Effector memory CD8-positive, alpha-beta T cell (primary cell): ENCODE measurements around the gene SOX8.

ENCODE experiments used
- ATAC-seq: fragments of 150-1000 bp; cut with Tn5 transposase; replicated peaks from 2 replicates; pipeline ENCODE4 v1.10.0; 2021; ENCODE audit warnings: mild to moderate bottlenecking, moderate library complexity
- DNase-seq, 3 experiments: peaks; one replicate each; pipeline ENCODE4 v3.0.0; 2021
- H3K27ac Mint-ChIP-seq, 2 donors: one replicate each; pipeline ENCODE4 v1.8.0; 2022; ENCODE audit warnings: mild to moderate bottlenecking in 2 of 2, mixed read lengths in 2 of 2, moderate library complexity in 2 of 2
- H3K27me3 Mint-ChIP-seq, 2 donors: one replicate each; pipeline ENCODE4 v1.8.0; 2022; ENCODE audit warnings: mixed read lengths in 2 of 2
- H3K36me3 Mint-ChIP-seq: one replicate; pipeline ENCODE4 v1.8.0; 2022; ENCODE audit warnings: mild to moderate bottlenecking, moderate library complexity, mixed read lengths; ENCODE audit not compliant: insufficient read depth
- H3K4me1 Mint-ChIP-seq, 2 donors: one replicate each; pipeline ENCODE4 v1.8.0; 2022; ENCODE audit warnings: low read depth in 2 of 2, mixed read lengths in 2 of 2
- H3K4me3 Mint-ChIP-seq, 2 donors: one replicate each; pipeline ENCODE4 v1.8.0; 2022; ENCODE audit warnings: mild to moderate bottlenecking in 2 of 2, mixed read lengths in 2 of 2, moderate library complexity in 2 of 2
- H3K9me3 Mint-ChIP-seq, 2 donors: one replicate each; pipeline ENCODE4 v1.8.0; 2022; ENCODE audit warnings: mixed read lengths in 2 of 2

SOX8 gene

GRCh38 chr16:1026057-1026783, 44.6 kb downstream of the SOX8 start:
- DNase-seq = no peak
- no peak for ATAC-seq
- Mint-ChIP-seq H3K9me3 (no peaks in the 10 kb centered on the region), H3K27me3 (peaks cover 0 to 30% of the 10 kb centered on the region in 2 donors), H3K27ac (no peak overlapping the region), H3K36me3 (no peaks in the 10 kb centered on the region), H3K4me3 (no peak overlapping the region), H3K4me1 (peaks cover 0 to 2% of the 10 kb centered on the region in 2 donors)

GRCh38 chr16:1026784-1027500, 45.4 kb downstream of the SOX8 start:
- no peak overlapping the region for H3K4me3 Mint-ChIP-seq
- H3K27ac Mint-ChIP-seq = no peak overlapping the region
- H3K4me1 Mint-ChIP-seq = peaks cover 0 to 2% of the 10 kb centered on the region in 2 donors
- no peaks in the 10 kb centered on the region for H3K9me3 Mint-ChIP-seq
- H3K27me3 Mint-ChIP-seq = peaks cover 0 to 30% of the 10 kb centered on the region in 2 donors
- ATAC-seq (no peak), DNase-seq (no peak)
- H3K36me3 Mint-ChIP-seq = no peaks in the 10 kb centered on the region

- peaks cover 0 to 30% of the 10 kb centered on the region in 2 donors for H3K27me3 Mint-ChIP-seq
- no peak for DNase-seq
- no peaks in the 10 kb centered on the region for H3K36me3 Mint-ChIP-seq
- no peaks in the 10 kb centered on the region for H3K9me3 Mint-ChIP-seq
- H3K4me1 Mint-ChIP-seq = peaks cover 0 to 2% of the 10 kb centered on the region in 2 donors
- H3K4me3 Mint-ChIP-seq = no peak overlapping the region
- H3K27ac Mint-ChIP-seq = no peak overlapping the region
- no peak for ATAC-seq
Observed at GRCh38 chr16:1027501-1027815, 45.9 kb downstream of the SOX8 start.

GRCh38 chr16:1028056-1028455, 46.5 kb downstream of the SOX8 start:
- ATAC-seq (no peak), DNase-seq (no peak)
- Mint-ChIP-seq H3K36me3 (no peaks in the 10 kb centered on the region), H3K4me3 (no peak overlapping the region), H3K9me3 (no peaks in the 10 kb centered on the region), H3K27ac (no peak overlapping the region), H3K27me3 (peaks cover 0 to 30% of the 10 kb centered on the region in 2 donors), H3K4me1 (peaks cover 0 to 2% of the 10 kb centered on the region in 2 donors)

- DNase-seq = no peak
Observed at GRCh38 chr16:1028524-1029258, 47.1 kb downstream of the SOX8 start.

GRCh38 chr16:1029259-1029545, 47.6 kb downstream of the SOX8 start:
- peaks cover 0 to 30% of the 10 kb centered on the region in 2 donors for H3K27me3 Mint-ChIP-seq
- H3K4me1 Mint-ChIP-seq = peaks cover 0 to 2% of the 10 kb centered on the region in 2 donors
- H3K4me3 Mint-ChIP-seq = peak overlapping the region; percentile 17 to 18
- no peaks in the 10 kb centered on the region for H3K9me3 Mint-ChIP-seq
- no peak for DNase-seq
- no peaks in the 10 kb centered on the region for H3K36me3 Mint-ChIP-seq
- no peak for ATAC-seq
- no peak overlapping the region for H3K27ac Mint-ChIP-seq

More at GRCh38 chr16:1028524-1029258, 47.1 kb downstream of the SOX8 start:
- peaks cover 0 to 30% of the 10 kb centered on the region in 2 donors for H3K27me3 Mint-ChIP-seq
- no peak for ATAC-seq
- H3K27ac Mint-ChIP-seq = no peak overlapping the region
- no peaks in the 10 kb centered on the region for H3K36me3 Mint-ChIP-seq
- H3K9me3 Mint-ChIP-seq = no peaks in the 10 kb centered on the region
- peak overlapping the region in 1 of 2 donors; percentile 21 for H3K4me3 Mint-ChIP-seq
- H3K4me1 Mint-ChIP-seq = peaks cover 0 to 2% of the 10 kb centered on the region in 2 donors

GRCh38 chr16:1030473-1030901, 48.9 kb downstream of the SOX8 start:
- no peaks in the 10 kb centered on the region for H3K9me3 Mint-ChIP-seq
- no peak overlapping the region for H3K27ac Mint-ChIP-seq
- H3K4me3 Mint-ChIP-seq = no peak overlapping the region
- peaks cover 0 to 2% of the 10 kb centered on the region in 2 donors for H3K4me1 Mint-ChIP-seq
- no peak for ATAC-seq
- H3K27me3 Mint-ChIP-seq = peaks cover 0 to 30% of the 10 kb centered on the region in 2 donors
- no peak for DNase-seq
- H3K36me3 Mint-ChIP-seq = no peaks in the 10 kb centered on the region

GRCh38 chr16:1031666-1032065, 50.1 kb downstream of the SOX8 start:
- Mint-ChIP-seq H3K36me3 (no peaks in the 10 kb centered on the region), H3K4me3 (no peak overlapping the region), H3K9me3 (no peaks in the 10 kb centered on the region), H3K27ac (no peak overlapping the region), H3K27me3 (peaks cover 0 to 26% of the 10 kb centered on the region in 2 donors), H3K4me1 (peaks cover 0 to 2% of the 10 kb centered on the region in 2 donors)
- ATAC-seq = no peak
- no peak for DNase-seq

GRCh38 chr16:1032607-1033006, 51.0 kb downstream of the SOX8 start:
- H3K36me3 Mint-ChIP-seq = no peaks in the 10 kb centered on the region
- H3K9me3 Mint-ChIP-seq = no peaks in the 10 kb centered on the region
- peaks cover 0 to 2% of the 10 kb centered on the region in 2 donors for H3K4me1 Mint-ChIP-seq
- H3K27ac Mint-ChIP-seq = no peak overlapping the region
- DNase-seq = no peak
- no peak overlapping the region for H3K4me3 Mint-ChIP-seq
- H3K27me3 Mint-ChIP-seq = peaks cover 0 to 21% of the 10 kb centered on the region in 2 donors
- ATAC-seq = no peak

- Mint-ChIP-seq H3K36me3 (no peaks in the 10 kb centered on the region), H3K9me3 (no peaks in the 10 kb centered on the region), H3K4me1 (peaks cover 0 to 2% of the 10 kb centered on the region in 2 donors), H3K27me3 (peaks cover 0 to 25% of the 10 kb centered on the region in 2 donors), H3K4me3 (no peak overlapping the region), H3K27ac (no peak overlapping the region)
- DNase-seq (no peak), ATAC-seq (no peak)
Observed at GRCh38 chr16:1033128-1033679, 51.6 kb downstream of the SOX8 start.

- Mint-ChIP-seq H3K9me3 (no peaks in the 10 kb centered on the region), H3K4me1 (peaks cover 0 to under 1% of the 10 kb centered on the region in 2 donors), H3K27ac (no peak overlapping the region), H3K27me3 (peaks cover 0 to 22% of the 10 kb centered on the region in 2 donors), H3K36me3 (no peaks in the 10 kb centered on the region), H3K4me3 (no peak overlapping the region)
- DNase-seq (no peak), ATAC-seq (no peak)
Observed at GRCh38 chr16:1034230-1035065, 52.9 kb downstream of the SOX8 start.

- Mint-ChIP-seq H3K36me3 (no peaks in the 10 kb centered on the region), H3K4me3 (no peak overlapping the region), H3K27me3 (peaks cover 0 to 17% of the 10 kb centered on the region in 2 donors), H3K9me3 (no peaks in the 10 kb centered on the region), H3K27ac (no peak overlapping the region), H3K4me1 (no peaks in the 10 kb centered on the region)
- DNase-seq (no peak), ATAC-seq (no peak)
Observed at GRCh38 chr16:1035066-1035415, 53.5 kb downstream of the SOX8 start.

GRCh38 chr16:1036166-1036565, 54.6 kb downstream of the SOX8 start:
- peaks cover 0 to 17% of the 10 kb centered on the region in 2 donors for H3K27me3 Mint-ChIP-seq
- no peaks in the 10 kb centered on the region for H3K36me3 Mint-ChIP-seq
- no peak for DNase-seq
- H3K27ac Mint-ChIP-seq = no peak overlapping the region
- no peak overlapping the region for H3K4me3 Mint-ChIP-seq
- no peaks in the 10 kb centered on the region for H3K9me3 Mint-ChIP-seq
- no peaks in the 10 kb centered on the region for H3K4me1 Mint-ChIP-seq
- no peak for ATAC-seq
